D341Med (cell line): ENCODE results near the gene E2F6.
"Not testable (repeated sequence)": the region's sequence is repeated elsewhere in the genome, so short reads cannot be mapped to it uniquely, and the experiment has no call there.

Source experiments
- DNase-seq: peaks from one replicate; pipeline ENCODE4 v3.0.0; 2012; ENCODE audit warnings: low spot score

The E2F6 gene

GRCh38 chr2:11411768-11412448 lies 54.1 kb downstream of the E2F6 start:
- peak; percentile 58 for DNase-seq

- no peak for DNase-seq
These were observed 54.7 kb downstream of the E2F6 start for GRCh38 chr2:11411244-11411643.

DNA sequence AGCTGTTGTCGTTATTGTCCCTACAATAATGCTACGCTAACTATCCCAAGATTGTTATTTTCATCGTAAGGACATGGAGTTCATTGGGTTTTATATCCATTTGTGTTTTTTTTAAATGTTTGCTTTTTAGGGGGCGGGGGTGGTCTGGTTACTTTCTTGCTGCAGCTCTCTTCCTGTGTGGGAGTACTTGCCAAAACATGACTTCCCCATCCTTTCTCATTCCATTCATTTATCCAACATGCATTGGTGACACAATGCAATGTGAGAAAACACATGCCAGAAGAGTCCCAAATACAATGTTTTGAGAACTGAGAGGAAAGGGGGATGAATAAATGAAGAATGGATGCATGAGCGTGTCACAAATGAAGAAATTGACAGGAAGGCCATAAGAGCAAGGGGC lies 55.9 kb downstream of the E2F6 start:
- DNase-seq: no peak

GRCh38 chr2:11409572-11409959 lies 56.4 kb downstream of the E2F6 start:
- no peak for DNase-seq

DNA sequence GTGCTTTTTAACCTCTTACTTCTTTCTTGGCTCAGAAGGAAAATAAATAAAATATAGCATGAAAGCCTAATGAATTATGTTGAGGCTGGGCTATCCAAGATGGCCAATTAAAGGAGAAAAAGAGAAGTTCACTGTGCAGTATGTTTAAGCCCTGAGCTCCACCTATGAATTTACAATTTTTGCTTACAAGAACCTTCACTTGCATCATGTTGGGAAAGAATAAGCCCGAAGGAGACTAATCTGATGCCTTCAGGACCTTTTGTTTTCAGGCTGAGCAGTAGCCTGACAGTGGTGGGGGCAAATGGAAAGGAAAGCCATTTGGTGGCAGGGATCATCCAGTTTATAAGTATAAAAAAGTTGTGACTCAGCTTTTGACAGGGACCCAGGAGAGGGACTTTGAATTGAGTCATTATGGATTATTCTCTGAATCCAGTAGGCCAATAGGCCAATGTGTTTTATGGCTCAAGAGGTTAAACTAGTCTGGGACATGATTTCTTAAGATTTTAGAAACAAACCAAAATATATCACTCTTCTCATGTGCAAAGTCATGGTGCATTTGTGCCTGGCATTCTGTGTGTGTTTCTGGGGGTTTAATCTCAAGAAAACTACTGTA lies 56.9 kb downstream of the E2F6 start:
- no peak for DNase-seq

DNA sequence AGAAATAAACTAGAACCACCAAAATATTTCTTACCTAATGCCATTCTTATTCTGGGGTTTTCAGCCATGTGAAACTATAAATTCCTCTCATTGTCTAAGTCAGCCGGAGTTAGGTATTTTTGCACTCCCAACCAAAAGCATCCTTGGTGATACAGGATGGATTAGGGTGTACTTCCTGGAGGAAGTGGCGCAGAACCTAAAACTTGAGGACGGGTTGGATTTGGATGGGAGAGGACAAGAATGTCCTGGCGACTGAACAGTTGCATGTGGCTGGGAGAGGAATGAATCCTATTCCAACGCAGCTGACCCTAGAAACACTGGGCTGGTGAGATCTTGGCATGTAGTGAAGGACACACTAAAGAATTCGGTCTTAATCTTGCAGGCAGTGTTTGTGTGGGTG lies 58.5 kb downstream of the E2F6 start:
- DNase-seq: no peak

DNA sequence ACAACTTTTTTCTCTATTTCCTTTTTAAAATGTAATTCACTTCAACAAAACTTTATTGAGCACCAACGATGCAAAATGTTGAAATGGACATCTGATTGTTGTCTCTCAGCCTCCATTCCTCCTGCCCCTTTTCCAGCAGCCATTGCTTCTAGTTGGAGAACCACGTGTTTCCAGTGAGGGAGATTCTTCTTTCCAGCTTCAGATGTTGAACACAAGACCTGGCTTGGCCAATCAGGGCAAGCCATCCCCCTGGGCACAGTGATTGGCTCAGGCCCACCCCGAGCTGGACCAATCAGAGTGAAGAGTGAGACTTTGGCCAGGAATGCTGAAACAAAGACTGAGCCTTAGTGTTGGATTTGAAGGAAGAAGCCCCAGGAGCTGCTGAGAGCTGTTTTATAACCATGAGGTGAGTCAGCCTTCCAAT lies 59.0 kb downstream of the E2F6 start:
- no peak for DNase-seq

- no peak for DNase-seq
These were observed 59.5 kb downstream of the E2F6 start for GRCh38 chr2:11406267-11406957.

DNA sequence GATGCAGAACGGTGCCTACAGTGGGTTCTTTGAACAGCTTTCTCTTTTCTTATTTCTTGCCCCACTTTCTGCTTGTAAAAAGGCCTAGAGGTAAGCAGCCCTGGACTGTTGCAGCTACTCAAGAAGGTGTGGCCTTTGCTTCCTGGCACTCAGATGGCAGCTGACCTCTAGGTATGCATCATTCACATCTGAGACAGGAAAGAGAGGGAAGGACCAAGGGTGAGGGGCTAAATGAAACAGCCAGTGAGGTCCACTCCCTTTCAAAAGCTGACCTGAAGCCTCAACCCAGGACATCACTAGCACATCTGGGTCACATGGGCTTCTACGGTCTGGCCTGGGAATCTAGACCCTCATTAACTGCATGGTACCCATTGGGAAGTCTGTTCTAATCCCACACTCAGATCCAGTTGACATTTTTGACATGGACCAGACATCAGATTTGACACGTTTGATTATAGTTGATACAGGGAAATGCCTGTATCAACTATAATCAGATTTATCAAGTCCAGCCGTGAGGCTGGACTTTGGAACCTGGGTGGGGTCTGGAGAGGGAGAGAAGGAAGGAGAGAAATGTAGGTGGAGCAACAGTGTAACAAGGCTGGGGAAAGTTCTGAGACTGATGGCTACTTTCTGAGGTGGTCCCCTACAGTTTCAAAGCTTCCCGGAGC lies 60.2 kb downstream of the E2F6 start:
- no peak for DNase-seq

- DNase-seq: not testable (repeated sequence)
These were observed 60.9 kb downstream of the E2F6 start for GRCh38 chr2:11405074-11405406.

DNA sequence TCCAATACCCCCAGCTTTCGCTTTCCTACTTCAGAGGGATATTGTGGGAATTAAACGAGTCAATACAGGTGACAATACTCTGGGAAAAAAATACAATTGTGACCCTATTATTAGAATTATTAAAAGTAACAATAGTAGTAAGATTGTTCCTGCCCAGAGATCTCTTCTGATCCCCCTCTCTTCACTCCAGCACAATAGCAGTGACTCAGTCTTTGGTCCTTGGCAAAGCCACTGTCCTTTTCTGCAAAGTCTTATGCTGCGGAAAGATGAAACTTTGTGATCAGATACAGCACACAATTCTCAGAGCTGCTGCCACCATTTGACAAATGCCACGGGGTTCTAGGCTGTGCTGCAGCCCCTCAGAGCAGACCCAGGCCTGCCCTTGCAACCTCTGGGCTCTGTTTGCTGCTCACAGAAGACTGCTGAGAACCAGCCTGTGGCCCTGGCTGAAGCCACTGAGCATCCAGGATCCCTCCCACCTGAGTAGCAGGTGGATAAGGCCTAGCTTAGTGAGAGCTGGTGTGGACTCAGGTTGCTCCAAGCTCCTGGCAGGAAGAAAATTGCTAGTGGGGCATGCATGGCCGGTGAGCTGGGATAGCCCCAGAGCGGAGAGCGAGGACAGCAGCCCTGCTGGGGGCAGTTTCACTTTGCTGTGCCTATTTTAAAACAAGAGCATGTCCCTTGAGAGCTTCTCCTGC lies 61.4 kb downstream of the E2F6 start:
- no peak for DNase-seq

GRCh38 chr2:11402436-11402835 lies 63.5 kb downstream of the E2F6 start:
- no peak for DNase-seq

GRCh38 chr2:11399438-11399762 lies 66.6 kb downstream of the E2F6 start:
- DNase-seq: no peak

DNA sequence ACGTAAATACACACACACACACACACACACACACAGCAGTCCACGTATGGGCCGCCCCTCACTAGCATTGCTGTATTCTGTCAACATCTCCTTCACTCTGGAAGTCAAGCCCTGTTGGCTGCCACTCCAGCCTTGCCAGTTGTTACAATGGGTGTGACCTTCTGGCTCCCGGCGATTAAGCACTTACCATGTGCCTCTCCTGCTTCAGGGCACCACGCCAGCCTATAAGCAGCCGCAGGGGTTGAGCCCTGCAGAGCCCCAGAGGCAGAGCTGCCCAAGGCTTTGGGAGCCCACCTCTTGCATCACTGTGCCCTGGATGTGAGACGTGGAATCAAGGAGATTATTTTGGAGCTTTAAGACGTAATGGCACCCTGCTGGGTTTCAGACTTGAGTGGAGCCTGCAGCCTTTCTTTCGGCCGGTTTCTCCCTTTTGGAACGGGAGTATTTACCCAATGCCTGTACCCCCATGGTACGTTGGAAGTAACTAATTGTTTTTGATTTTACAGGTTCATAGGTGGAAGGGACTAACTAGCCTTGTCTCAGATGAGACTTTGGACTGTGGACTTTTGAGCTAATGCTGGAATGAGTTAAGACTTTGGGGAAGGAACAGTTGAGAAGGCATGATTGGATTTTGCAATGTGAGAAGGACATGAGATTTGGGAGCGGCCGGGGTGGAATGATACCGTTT lies 67.1 kb downstream of the E2F6 start:
- peak; percentile 55 for DNase-seq

DNA sequence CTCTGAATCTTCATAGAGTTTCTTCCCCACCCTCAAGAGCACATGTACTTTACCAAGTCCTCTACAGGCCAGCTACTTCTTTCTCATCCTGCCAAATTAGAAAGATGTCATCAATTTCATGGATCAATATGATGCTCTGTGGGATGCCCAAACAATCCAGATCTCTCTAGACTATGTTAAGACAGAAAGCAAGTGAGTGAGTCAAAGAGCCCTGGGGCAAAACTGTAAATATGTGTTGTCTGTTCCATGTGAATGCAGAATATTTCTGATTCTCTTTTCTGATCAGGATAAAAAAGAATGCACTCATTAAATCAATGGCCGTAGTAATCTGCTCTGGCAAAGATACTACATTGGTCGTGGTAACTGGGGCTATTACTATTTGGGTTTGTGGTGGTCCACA lies 68.4 kb downstream of the E2F6 start:
- no peak for DNase-seq

- no peak for DNase-seq
These were observed 69.2 kb downstream of the E2F6 start for GRCh38 chr2:11396467-11397445.

DNA sequence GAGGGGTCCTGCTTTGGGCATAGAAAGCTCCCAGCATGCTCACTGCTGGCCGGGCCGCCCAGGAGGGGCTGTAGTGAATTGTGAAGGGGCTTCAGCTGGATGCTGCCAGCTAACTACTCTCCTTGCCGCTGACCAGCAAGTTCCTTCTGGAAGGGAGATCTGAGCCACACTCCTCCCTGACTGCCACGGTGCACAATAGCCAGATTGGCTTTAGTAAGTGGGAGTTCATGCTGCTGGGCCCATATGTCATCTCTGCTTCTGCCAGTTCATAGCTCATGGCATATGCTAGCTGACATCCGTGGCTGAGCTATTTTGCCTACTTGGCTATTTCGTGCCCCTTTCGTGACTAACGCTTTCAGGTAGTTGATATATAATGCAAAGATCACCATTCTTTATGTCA lies 69.9 kb downstream of the E2F6 start:
- DNase-seq: no peak

DNA sequence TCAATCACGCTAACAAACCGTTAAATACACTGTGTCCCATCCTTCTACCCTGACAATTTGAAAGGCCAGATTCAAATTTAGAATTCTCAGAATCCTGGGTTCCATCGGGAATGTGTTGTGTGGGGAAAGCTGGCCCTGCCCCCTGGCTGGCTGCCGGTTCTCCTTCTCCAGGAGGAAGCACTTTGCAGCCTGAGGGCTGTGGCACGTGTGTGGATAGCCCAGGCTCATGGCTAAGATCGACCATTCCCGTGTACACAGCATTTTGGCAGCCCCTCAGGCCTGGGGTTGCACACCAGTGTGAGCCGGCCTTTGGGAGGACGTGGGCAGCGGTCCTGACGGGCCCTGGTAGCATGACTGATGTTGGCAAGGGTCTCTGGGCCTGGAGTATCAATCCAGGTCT lies 70.6 kb downstream of the E2F6 start:
- DNase-seq: no peak
